NCI-H1694 treated with DMSO at 0.1 percent for 48 hours (cell line): ENCODE data around the gene LAMC2.

ENCODE experiments used
- DNase-seq: peaks from one replicate; lab custom pipeline; 2025; lab: John Stamatoyannopoulos, UW

Gene LAMC2

DNA sequence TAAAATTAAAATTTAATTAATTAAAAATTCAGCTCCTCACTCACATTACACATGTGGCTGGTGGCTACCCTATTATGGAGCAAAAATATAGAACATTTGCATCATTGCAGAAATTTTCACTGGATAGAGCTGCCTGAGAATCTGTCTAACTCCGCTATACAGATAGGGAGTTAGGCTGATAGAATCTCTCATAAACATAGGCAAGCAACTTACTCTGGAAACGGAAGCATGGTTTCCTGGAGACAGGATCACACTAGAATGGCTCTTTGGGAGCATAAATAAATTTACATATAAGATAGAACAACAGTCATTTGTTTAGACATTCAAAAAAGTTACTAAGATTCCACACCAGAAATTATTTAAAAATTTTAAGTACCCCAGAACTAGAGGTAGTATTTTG lies 12.2 kb upstream of the LAMC2 start:
- DNase-seq = no peak

DNA sequence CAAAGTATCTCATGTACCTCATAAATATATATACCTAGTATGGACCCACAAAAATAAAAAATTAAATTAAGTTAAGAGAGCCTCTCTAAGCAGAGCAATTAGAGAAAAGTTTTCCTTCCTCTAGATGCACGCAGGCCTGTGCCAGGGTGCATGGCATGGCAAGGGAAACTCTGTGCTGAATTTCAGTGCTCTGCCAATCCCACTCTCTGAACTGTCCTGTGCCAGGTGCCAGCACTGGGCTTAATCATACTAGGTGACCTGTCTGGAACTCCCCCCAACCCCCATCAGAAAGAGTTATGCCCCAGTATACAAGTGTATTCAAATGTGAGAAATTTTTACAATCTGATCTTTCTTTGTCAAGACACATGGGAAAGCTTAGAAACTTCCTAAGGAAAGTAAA lies 10.4 kb upstream of the LAMC2 start:
- DNase-seq = no peak

DNA sequence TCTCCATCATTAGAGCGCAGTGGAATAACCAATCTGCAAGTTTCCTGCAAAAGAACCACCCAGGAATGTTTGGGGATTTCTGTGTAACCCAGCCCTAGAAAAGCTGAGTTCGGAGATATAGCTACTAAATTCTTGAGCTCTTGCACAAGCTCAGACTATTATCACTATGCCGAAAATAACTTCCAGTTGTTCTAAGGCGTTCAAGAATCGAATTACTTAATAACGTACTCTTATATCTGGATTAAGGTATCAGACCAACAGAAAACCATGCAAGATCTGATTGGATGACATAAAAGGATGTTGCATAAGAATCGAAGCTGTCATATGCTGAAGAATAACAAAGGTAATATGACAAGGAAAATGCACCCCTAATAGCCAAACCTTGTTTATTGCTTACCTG lies 7.5 kb upstream of the LAMC2 start:
- DNase-seq = no peak

DNA sequence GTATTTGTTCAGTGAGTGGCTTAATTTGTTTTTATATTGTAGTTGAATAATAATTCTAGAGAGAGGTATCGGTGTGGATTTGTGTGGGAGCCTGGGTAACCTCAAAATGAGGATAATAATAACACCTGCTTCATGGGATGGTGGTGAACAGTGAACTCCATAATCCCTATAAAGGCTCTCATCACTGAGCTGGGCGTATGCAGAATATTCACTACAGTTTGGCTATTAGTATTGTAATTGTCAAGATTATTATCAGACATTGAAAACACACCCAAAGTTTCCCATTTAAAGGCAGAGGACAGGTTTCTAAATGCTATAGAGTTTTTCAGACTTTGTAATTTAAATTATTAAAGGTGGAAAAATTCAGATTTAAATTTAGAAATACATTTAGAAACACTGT lies 7.0 kb upstream of the LAMC2 start:
- DNase-seq = no peak

DNA sequence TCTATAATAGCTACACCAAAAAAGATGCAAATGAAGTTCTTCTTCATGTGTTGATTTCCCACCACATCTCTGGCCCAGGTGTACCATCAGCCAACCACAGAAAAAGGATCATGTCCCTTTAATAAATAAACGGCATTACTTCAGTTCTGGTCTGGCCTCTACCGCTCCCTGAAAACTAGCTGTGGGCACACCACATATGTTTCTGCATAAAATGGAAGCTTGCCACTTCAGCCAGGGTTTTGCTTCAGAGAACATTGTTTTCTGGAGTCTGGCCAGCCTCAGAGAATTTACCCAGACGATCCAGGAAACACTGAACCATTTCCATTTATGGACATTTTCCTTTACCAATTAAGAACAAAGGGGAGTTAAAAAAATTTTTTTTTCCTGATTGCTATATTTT lies 5.8 kb upstream of the LAMC2 start:
- DNase-seq = peak; percentile 97

DNA sequence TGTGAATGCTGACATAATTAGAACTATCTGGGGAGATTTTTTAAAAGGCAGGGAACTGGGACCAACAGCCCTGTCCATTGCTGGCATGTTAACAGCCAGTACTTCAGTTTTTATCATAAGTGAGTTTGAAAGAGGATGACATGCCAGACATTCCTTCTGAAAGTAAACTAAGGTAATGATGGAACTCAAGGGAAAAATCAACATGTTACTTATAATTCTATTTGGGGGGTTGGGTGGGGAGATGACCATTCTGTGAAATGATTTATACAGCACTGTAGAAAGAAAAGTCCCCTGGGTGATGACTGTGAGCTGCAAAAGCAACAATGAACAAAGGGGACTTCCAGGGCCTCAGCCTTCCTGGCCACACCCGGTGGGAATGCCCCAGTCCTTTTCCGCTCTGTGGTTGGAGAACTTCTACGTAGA lies 5.4 kb upstream of the LAMC2 start:
- peak; percentile 62 for DNase-seq

DNA sequence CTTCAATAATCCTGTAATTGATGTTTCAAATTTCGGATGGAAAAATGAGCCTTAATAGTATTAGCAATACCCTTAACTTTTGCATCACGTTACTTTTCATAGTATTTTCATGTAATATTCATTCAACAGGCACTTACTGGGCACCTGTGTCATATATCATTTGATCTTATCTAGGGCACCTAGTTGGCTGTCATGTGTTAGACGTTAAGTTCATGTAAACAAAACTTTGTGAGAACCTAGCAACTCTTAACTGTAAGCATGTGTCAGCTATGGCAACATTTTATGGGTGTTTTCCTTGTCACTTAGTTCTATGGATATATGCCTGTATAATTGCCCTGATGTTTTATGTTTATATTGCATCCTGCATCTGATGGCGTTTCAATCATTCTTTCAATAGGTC lies 777 bp downstream of the LAMC2 start:
- DNase-seq = no peak

DNA sequence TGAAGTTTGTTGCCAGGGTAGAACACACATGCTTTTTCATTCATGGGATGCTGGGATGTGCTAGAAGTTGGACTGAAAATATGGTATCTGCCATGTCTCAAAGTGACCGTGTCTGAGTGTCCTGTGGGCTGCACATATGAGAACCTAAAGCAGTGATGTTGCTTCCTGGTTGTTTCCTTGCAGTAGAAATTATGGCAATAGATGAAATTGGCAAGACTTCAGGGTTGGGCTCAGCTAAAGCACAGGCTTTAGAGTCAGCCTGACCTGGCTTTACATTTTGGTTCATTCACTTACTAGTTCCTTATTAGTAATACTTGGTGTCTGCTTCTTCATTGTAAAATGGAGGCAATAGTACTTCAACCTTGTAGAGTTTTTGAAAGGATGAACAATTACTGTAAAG lies 2.2 kb downstream of the LAMC2 start:
- no peak for DNase-seq

DNA sequence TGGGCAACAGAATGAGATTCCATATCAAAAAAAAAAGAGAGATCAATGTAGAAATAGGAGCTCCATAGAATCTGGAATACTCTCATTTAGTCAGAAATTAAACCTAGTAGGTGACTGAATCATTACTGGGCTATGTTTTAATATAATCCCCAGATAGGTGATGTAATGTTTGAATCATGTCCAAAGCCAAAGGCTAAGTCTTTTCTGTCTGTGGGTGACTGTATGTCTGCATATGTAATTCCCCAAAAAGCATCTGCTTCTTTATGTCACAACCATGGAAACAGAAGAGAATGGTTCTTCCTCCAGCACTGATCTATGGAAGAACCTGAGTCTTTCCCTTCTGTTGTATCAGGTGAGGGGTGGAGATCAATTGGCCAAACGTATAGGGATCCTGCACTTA lies 5.8 kb downstream of the LAMC2 start:
- no peak for DNase-seq

DNA sequence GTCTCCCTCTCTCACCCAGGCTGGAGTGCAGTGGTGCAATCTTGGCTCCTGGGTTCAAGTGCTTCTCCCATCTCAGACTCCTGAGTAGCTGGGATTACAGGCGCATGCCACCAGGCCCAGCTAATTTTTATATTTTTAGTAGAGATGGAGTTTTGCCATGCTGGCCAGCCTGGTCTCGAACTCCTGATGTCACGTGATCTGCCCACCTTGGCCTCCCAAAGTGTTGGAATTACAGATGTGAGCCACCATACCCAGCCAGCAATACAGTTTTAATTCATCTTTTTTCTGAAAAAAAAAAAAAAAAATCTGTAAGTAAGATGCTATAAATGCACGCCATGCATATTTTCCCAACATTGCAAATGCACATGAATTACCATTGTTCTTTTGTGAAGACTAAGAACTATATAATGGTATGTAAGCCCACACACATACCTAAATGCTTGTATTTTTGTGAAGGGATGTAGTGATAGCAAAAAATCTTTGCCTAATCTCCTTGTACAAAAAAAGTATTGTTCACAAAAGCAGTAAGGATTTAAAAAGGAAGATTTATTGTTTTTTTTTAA lies 8.0 kb downstream of the LAMC2 start:
- no peak for DNase-seq

DNA sequence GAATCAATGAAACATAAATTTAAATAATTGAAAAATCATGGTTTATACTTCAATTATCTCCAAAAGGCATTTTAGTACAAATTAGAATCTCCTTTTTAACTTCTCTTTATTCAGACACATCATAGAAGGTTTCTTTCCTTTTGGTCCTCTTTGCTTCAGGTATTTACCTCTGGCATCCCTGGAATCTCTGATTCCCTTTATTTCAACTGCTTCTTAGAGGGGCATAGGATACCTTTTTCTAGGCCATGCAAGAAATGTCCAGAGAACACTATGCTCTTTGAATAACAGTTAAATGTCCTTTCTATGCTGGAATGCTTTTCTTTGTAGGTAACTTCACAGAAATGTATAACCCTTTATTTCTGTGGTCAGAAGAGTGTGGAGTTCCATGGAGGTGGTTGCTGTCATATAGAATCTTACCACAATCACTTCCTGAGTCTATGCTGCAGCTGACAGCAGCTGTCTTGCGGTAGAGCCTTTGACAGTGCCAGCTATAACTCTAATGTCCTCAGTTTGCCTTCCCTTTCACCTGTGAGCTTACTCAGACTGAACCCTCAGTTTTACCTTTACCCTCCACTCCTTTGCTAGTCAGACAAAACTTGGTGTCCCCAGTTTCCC lies 8.6 kb downstream of the LAMC2 start:
- no peak for DNase-seq

DNA sequence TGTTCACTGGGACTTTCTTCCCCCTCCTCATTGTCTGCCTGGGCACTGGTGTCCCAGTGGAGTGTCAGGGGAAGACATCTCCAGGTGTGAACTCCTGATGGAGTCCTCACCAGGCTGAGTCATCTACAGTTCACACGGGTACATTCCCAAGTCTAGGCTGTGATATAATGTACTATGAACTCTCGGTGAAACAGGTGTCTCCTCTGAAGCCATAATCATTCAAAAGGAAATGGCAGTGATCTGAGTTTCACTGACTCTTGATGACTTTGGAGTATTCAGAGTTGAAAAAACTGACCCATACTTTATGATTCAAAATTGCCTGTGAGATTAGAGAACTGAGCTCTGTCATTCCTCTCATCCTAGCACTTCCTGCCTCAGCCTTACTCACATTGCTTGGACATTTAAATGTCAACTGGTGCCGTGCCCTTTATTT lies 9.1 kb downstream of the LAMC2 start:
- DNase-seq = no peak

DNA sequence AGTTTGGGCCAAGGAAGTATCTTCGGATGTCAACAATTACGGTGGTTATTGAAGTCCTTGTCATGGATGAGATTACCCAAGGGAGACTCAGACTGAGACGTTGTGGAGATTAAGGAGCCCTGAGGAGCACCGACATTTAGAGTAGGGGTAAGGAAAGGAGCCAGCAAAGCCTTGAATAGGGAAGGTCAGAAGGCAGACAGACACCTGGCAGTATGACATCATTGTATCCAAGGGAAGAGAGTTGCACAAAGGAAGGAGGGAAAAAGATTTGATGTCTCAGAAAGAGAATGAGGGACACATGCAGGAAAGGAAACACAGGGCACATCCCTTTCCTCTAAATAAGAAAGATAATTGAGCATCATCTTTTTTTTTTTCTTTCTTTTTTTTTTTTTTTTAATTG lies 11.7 kb downstream of the LAMC2 start:
- no peak for DNase-seq

DNA sequence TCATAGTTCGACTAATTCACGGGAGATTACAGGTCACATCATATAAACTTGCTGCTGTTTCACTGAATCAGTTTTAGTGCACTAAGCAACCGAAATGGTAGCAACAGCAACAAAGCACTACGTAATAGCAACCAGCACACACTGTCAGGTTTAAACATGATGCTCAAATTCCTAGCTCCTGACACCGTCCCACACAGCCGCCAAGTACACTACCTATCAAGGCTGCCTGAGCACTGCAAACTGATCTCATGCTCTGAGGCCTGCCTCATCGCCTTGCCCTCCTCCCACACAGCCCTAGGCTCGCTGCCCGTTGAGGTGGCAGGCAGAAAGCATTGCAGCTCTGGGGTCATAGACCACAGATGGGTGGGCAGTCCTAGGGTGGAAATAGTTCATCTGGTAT lies 12.4 kb downstream of the LAMC2 start:
- DNase-seq = no peak

DNA sequence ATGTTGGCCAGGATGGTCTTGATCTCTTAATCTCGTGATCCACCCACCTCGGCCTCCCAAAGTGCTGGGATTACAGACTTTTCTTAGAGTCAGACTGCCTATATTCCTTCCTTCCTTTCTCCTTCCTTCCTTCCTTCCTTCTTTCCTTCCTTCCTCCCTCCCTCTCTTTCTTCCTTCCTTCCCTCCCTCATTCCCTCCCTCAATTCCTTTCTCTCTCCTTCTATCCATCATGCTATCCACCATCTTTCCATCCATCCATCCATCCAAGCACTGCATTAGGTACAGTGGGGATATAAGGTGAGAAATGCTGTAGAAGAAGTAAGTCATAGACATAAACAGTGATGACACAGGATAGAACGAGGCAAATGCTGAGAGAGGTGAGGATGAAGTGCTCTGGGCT lies 13.2 kb downstream of the LAMC2 start:
- no peak for DNase-seq

DNA sequence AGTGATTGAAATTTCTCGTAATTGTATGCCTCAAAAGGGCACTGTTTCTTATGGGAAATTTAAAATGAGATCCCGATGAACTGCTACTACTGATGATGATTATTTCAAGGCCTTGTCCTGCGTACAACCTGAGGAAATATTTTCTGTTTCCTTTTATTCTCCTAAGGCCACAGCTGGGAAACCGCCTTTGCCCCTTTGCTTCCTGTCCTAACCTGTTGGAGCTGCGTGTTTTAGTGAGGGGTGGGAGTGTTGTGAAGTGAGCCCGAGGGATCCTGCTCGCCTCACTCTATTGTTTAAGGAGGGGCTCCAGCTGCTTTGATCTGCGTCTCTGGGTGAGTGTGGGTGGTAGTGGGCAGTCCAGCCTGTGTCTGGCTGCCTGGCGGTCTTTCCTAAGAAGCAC lies 14.4 kb downstream of the LAMC2 start:
- DNase-seq = no peak

DNA sequence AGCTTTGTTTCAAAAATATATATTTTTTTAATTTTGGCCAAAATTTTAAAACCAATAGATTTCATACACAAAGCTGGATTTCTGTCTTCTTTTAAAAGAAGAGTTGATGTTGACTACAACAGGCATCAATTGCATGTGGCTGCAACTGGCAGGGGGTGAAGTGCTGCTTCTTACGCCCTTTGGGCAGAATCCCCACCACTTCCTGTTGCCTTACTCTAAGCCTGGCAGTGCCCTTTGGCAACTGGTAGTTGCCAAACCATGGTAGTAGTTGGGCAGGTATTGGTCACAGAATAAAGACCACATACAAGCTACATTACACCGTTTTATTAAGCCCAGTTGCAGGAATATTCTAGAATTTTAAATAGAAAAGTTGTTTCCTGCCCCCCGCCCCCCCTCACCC lies 17.0 kb downstream of the LAMC2 start:
- DNase-seq = no peak

DNA sequence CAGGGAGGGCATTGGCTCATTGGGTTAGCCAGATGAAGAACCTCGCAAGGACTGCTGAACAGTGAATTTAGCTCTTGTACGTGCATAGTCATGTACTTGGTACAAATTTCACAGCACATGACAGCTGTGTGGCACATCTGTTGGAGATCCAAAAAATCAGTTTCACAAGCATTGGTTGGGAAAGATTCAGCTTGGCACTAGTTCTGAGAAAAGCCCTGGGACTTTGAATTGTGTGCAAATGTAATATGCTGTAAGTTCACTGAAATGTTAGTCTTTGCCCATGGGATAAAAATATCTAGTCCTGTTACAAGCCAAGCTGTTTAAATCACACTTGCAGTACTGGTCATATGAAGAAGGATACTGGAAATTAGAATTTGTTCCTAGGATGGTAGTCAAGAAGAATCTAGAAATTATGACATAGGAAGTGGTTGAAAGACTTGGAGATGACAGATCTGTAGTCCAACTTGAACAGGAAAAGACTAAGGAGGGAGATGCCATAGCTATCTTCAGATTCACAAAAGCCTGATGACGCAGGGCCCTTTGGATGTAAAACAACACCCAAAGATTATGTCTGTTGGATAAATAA lies 19.2 kb downstream of the LAMC2 start:
- peak; percentile 60 for DNase-seq

DNA sequence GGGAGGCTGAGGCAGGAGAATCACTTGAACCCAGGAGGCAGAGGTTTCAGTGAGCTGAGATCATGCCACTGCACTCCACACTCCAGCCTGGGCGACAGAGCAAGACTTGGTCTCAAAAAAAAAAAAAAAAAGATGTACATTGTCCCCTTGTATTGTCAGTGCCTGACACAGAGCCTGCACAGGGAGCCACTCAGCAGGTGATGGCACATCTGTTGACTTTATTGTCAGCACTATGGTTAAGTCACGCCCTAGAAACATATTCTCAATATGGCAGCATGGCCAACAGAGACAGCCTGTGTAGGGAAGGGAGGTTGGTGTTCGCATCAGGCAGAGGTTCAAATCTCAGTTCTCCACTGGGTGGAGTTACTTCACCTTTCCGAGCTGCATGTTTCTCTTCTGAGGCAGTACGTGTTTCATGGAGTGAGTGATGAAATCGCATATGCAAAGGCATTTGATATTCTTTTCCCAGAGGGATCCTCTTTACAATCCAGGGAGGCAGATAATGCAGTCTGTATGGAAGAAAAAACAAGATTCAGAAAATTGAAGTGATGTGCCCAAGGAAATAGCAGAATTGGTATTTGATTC lies 20.6 kb downstream of the LAMC2 start:
- no peak for DNase-seq

DNA sequence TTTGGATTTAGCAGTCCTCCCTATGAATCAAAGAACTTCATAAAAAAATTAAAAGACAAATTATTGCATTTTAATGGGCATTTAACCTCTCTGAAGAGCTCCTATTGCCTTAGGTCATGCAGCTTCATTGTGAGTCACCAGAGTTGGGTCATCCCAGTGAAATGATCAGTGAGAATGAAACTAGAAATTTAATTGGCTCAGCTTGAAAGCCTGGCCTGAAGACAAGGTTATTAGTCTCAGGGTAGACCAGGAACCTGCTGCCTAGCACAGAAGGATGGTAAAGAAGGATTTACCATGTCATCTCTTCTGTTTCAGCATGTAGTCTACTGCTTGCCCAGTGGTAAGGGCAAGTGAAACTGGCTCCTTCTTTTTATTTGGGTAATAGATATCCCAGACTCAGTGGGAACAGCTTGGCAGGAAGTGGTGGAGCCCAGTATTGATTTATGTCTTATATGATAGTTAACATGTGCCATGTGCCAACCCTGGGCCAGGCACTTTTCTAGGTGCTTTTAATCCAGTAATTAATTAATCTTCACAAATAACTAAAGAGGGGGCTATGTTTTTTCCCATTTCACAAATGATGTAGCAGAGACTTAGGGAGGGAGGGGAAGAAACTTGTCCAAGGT lies 23.6 kb downstream of the LAMC2 start:
- peak; percentile 71 for DNase-seq

DNA sequence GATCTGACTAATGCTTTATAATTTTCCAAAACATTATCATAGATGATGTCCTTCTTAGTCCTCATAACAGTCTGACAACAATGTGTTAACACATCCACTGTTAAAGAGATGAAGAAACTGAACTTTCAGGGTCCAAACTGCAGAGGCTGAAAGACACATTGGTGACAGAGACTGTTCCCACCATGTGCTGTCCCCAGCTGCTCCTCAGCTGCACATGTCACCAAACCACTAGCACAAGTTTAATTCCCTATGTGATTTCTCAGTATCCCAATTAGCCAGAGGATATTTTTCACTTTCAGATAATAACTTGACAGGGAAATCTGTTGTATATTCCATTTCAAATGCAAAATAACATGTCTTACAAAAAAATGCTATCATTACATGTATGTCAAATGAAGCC lies 24.6 kb downstream of the LAMC2 start:
- DNase-seq = peak; percentile 90

DNA sequence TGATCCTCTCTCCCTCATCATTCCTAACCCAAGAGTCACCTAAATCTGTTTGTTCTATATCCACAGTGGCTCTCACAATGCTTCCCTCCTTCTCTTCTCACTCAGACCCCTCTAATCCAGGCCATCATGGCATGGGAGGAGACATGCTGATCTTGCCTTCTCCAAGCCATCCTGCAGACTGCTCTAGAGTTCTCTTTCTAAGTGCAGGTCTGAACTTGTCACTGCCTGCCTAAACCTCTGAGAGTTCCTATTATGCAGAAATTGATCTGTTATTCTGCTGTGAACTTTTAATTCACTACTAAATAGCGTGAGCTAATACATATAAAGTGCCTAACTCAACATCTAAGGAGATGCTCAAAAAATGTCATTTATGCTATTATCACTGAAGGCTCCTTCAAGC lies 26.8 kb downstream of the LAMC2 start:
- peak; percentile 28 for DNase-seq
